ENCODE results near the gene SPATA21. TPM values are rescaled to one million over a fixed set of nuclear protein-coding genes. Genes with fewer than 3 reads are reported as not detected.
A peak's percentile ranks its signal among the peaks of the same experiment; 100 is the strongest.

The SPATA21 gene
- total RNA-seq, 1 experiment from 2014 or later: not detected

DNA sequence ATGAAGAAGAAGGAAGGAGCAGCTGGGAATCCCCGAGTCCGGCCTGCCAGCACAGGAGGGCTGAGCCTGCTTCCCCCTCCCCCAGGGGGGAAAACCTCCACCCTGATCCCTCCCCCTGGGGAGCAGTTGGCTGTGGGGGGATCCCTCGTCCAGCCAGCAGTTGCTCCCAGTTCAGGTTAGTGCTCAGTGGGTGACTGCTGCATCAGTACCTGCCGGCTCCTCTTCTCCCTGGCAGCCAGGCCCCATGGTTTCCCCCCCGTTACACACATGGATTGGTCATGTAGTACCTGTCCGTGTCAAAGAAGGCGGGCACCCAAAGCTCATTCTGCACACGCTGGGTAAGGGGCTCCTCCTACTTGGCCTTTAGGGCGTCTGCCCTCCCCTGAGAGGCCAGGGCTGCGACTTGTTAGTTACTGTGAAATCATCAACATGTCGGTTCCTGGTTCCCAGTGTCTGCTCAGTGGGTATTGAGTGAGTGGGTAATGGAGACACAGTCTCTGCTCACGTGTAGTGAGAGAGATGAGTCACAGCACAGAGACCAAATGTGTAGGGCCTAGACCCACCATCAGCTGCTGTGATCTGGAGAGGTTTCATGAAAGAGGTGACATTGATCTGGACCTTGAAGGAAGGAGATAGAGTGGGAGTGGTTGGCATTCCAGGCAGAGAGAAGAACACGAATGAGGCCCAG, 14.8 kb upstream of the SPATA21 start:
- Histone ChIP-seq H4K20me1 (ENCODE audit: control insufficient read depth, insufficient read depth, insufficient read length) (no peaks in the 10 kb centered on the region), H2AFZ (ENCODE audit: low read length) (no peak overlapping the region), H3K27me3 (ENCODE audit: insufficient read depth, low read length) (no peaks in the 10 kb centered on the region), H2BK12ac (ENCODE audit: insufficient read length, low read depth, low read length) (no peak overlapping the region), H2BK15ac (ENCODE audit: low read depth, low read length) (no peak overlapping the region), H3K79me1 (ENCODE audit: insufficient read depth, low read depth, low read length, poor library complexity, severe bottlenecking) (no peaks in the 10 kb centered on the region), H3K14ac (ENCODE audit: insufficient read depth, low read length) (no peak overlapping the region), H2BK20ac (ENCODE audit: low read depth, low read length, poor library complexity, severe bottlenecking) (no peak overlapping the region), H3K9me3 (ENCODE audit: control insufficient read depth, low read depth, low read length) (no peaks in the 10 kb centered on the region), H3K18ac (ENCODE audit: insufficient read length, low read depth, low read length) (no peak overlapping the region), H3K4ac (ENCODE audit: low read depth, low read length) (no peak overlapping the region), H3K4me2 (ENCODE audit: insufficient read depth, insufficient read length, low read length) (no peak overlapping the region), H2AK5ac (ENCODE audit: insufficient read length, low read length) (no peak overlapping the region), H3K27ac (ENCODE audit: insufficient read length, low read depth, low read length) (no peak overlapping the region), H4K91ac (ENCODE audit: insufficient read length, low read depth, low read length) (no peak overlapping the region), H4K8ac (replicated peaks; ENCODE audit: insufficient read length, low read depth, low read length) (no peak overlapping the region), H3K23ac (ENCODE audit: insufficient read length, low read depth, low read length) (no peak overlapping the region), H3K9ac (ENCODE audit: extremely low read depth, insufficient read length, low read length) (no peak overlapping the region), H2BK120ac (ENCODE audit: low read depth, low read length, poor library complexity, severe bottlenecking) (no peak overlapping the region), H4K5ac (ENCODE audit: insufficient read length, low read depth, low read length) (no peak overlapping the region), H3T11ph (ENCODE audit: low read length) (no peak overlapping the region), H3K56ac (ENCODE audit: insufficient read length, low read depth, low read length) (no peak overlapping the region), H3K23me2 (ENCODE audit: insufficient read length, low read depth, low read length, poor library complexity, severe bottlenecking) (no peaks in the 10 kb centered on the region), H2BK5ac (ENCODE audit: insufficient read length, low read length) (no peak overlapping the region), H3K79me2 (ENCODE audit: insufficient read depth, low read length) (no peaks in the 10 kb centered on the region), H3K4me1 (ENCODE audit: insufficient read depth, low read length) (no peaks in the 10 kb centered on the region)
- no peaks in the 10 kb centered on the region for H3K9me3 Mint-ChIP-seq
- TF ChIP-seq, protein P1, sequence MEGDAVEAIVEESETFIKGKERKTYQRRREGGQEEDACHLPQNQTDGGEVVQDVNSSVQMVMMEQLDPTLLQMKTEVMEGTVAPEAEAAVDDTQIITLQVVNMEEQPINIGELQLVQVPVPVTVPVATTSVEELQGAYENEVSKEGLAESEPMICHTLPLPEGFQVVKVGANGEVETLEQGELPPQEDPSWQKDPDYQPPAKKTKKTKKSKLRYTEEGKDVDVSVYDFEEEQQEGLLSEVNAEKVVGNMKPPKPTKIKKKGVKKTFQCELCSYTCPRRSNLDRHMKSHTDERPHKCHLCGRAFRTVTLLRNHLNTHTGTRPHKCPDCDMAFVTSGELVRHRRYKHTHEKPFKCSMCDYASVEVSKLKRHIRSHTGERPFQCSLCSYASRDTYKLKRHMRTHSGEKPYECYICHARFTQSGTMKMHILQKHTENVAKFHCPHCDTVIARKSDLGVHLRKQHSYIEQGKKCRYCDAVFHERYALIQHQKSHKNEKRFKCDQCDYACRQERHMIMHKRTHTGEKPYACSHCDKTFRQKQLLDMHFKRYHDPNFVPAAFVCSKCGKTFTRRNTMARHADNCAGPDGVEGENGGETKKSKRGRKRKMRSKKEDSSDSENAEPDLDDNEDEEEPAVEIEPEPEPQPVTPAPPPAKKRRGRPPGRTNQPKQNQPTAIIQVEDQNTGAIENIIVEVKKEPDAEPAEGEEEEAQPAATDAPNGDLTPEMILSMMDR (conservative IDR thresholded peaks at IDR 0.05): no peak
- H3K27ac Mint-ChIP-seq: peak overlapping the region in 1 of 3 experiments; percentile 5; a peak in 1 of 7 replicates
- H3K4me3 Mint-ChIP-seq: no peak overlapping the region
- H3K4me1 Mint-ChIP-seq: no peaks in the 10 kb centered on the region
- DNase-seq: no peak
- peaks cover 9 to 80% (median 68%) of the 10 kb centered on the region in 3 experiments for H3K36me3 Mint-ChIP-seq (ENCODE audit: insufficient read depth in 1 of 3, low read depth in 3 of 3)
- WGBS (ENCODE audit: extremely low coverage, insufficient read length, low lambda C conversion rate): no CpG with 5 or more reads among the region's 13 CpGs
- no peaks in the 10 kb centered on the region for H3K27me3 Mint-ChIP-seq (ENCODE audit: low read depth)
